ENCODE measurements around the gene SMCO3.
A peak's percentile ranks its signal among the peaks of the same experiment; 100 is the strongest.

SMCO3 gene

GRCh38 chr12:14849661-14850060 lies 35.7 kb upstream of the SMCO3 start:
- no peak for DNase-seq (ENCODE audit: extremely low read depth, low read depth)
- no peak for TF ChIP-seq CTCF (IDR thresholded peaks at IDR 0.05; ENCODE audit: low read depth, low read length)

GRCh38 chr12:14846876-14847580 lies 33.0 kb upstream of the SMCO3 start:
- TF ChIP-seq CTCF (IDR thresholded peaks at IDR 0.05; ENCODE audit: low read depth, low read length), result no peak
- DNase-seq (ENCODE audit: extremely low read depth, low read depth), result no peak

DNA sequence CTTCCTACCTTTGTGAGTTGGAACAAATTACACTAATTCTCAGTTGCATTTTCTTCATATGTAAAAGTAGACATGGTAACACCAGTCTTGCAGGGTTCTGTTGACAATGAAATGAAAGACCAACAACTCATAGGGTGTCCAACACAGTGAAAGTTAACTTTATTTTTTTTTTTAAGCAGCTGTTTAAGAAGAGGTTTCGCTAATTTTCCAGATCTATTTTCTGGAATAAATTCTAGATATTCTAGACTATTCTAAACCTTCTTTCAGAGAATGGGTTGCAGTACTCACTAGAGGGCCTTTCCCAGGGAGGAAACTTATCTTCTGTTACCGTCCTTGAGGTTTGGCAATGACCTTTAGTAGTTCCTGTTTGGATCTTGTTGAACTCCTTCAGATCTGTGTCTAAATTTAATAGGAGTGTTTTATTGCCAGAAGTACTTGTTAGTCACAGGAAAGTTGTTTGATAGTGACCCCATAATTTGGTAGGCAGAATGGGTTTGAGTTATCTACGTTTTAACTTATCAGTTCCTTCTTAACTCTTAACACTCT lies 32.1 kb upstream of the SMCO3 start:
- DNase-seq (ENCODE audit: extremely low read depth, low read depth), result no peak
- TF ChIP-seq CTCF (IDR thresholded peaks at IDR 0.05; ENCODE audit: low read depth, low read length), result no peak

DNA sequence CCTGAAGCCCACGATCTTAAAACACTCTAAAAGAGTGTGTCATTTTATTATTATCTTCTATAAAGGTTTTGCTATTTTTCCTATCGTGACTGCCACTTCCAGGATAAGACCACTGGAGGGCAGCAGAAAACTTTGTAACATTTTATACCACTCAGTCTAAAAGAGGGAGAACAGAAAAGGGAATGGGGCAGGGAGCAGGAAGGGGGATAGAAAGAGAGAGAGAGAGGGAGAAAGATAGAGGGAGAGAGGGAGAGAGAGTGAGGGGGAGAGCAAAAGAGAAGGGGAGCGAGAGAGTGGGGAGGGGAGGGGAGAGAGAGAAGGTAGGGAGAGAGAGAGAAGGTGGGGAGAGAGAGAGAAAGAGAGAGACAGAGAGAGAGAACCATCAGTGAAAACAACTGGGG lies 31.4 kb upstream of the SMCO3 start:
- TF ChIP-seq CTCF (IDR thresholded peaks at IDR 0.05; ENCODE audit: low read depth, low read length), result peak; percentile 67
- no peak for DNase-seq (ENCODE audit: extremely low read depth, low read depth)

GRCh38 chr12:14844401-14844800 lies 30.4 kb upstream of the SMCO3 start:
- DNase-seq (ENCODE audit: extremely low read depth, low read depth), result no peak
- TF ChIP-seq CTCF (IDR thresholded peaks at IDR 0.05; ENCODE audit: low read depth, low read length), result no peak

DNA sequence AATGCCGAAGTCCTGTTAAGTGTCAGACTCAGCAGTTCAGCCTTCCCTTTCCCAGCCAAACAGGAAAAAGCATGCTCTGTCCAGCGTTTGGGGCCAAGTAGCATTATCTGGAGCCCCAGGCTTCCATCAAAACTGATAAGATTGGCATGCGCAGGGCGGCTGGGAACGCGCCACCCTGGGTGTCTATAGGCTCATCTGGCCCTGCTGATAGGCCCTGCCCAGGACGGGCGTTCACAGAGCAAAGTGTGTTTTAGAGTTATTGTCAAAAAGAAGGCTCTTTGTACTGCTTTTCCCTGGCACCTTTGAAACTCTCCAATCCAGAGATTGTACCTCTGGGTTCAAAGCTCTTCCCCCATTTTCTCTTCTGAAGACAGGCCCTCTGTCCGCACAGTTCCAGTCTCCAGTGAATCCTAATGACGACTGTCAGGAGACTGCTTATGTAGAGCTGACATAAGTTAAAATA lies 29.5 kb upstream of the SMCO3 start, which contains the start of gene ART4:
Gene ART4 (minus strand): TSS at position 102 of the 463 bp plus-strand sequence. CDS start 413 bp downstream, outside the sequence.
- no peak for TF ChIP-seq CTCF (IDR thresholded peaks at IDR 0.05; ENCODE audit: low read depth, low read length)
- DNase-seq (ENCODE audit: extremely low read depth, low read depth), result no peak

GRCh38 chr12:14842315-14842714 lies 28.3 kb upstream of the SMCO3 start:
- no peak for DNase-seq (ENCODE audit: extremely low read depth, low read depth)
- no peak for TF ChIP-seq CTCF (IDR thresholded peaks at IDR 0.05; ENCODE audit: low read depth, low read length)

Measured in AG09319 (cell line).